Parathyroid adenoma (tissue), 2 donors: ENCODE measurements around the gene SUPT6H.

ENCODE experiments used
- H2AFZ ChIP-seq: fragments of 300-600 bp; sonication (generic); one replicate; pipeline ENCODE4 v1.7.0; 2017; ENCODE audit warnings: antibody characterized with exemption, mild to moderate bottlenecking
- H3K27ac ChIP-seq: fragments of 300-600 bp; sonication (generic); one replicate; pipeline ENCODE4 v1.7.0; 2017
- H3K27me3 ChIP-seq: fragments of 300-600 bp; sonication (generic); one replicate; pipeline ENCODE4 v1.7.0; 2017; ENCODE audit warnings: low read length; ENCODE audit not compliant: control insufficient read depth, insufficient read depth
- H3K36me3 ChIP-seq: fragments of 300-600 bp; sonication (generic); one replicate; pipeline ENCODE4 v1.7.0; 2017; ENCODE audit warnings: low read length; ENCODE audit not compliant: control insufficient read depth, insufficient read depth
- H3K4me1 ChIP-seq: fragments of 300-600 bp; sonication (generic); one replicate; pipeline ENCODE4 v1.7.0; 2017; ENCODE audit warnings: control low read depth
- H3K4me2 ChIP-seq: fragments of 300-600 bp; sonication (generic); one replicate; pipeline ENCODE4 v1.7.0; 2017; ENCODE audit warnings: low read length
- H3K4me3 ChIP-seq: fragments of 300-600 bp; sonication (generic); one replicate; pipeline ENCODE4 v1.7.0; 2017; ENCODE audit warnings: low read depth, low read length
- H3K79me2 ChIP-seq: fragments of 300-600 bp; sonication (generic); one replicate; pipeline ENCODE4 v1.7.0; 2017; ENCODE audit warnings: control low read depth
- H3K9ac ChIP-seq: fragments of 300-600 bp; sonication (generic); one replicate; pipeline ENCODE4 v1.7.0; 2017; ENCODE audit warnings: mild to moderate bottlenecking
- H3K9me3 ChIP-seq: fragments of 300-600 bp; sonication (generic); one replicate; pipeline ENCODE4 v1.7.0; 2017; ENCODE audit warnings: low read length; ENCODE audit not compliant: control insufficient read depth
- TF ChIP-seq, protein P1 (sequence below): fragments of 300-600 bp; sonication (generic); IDR thresholded peaks from one replicate; pipeline ENCODE4 v1.7.0; 2017; ENCODE audit warnings: antibody characterized with exemption, mild to moderate bottlenecking
- donor health status: primary hyperparathyroidism.

Gene SUPT6H

DNA sequence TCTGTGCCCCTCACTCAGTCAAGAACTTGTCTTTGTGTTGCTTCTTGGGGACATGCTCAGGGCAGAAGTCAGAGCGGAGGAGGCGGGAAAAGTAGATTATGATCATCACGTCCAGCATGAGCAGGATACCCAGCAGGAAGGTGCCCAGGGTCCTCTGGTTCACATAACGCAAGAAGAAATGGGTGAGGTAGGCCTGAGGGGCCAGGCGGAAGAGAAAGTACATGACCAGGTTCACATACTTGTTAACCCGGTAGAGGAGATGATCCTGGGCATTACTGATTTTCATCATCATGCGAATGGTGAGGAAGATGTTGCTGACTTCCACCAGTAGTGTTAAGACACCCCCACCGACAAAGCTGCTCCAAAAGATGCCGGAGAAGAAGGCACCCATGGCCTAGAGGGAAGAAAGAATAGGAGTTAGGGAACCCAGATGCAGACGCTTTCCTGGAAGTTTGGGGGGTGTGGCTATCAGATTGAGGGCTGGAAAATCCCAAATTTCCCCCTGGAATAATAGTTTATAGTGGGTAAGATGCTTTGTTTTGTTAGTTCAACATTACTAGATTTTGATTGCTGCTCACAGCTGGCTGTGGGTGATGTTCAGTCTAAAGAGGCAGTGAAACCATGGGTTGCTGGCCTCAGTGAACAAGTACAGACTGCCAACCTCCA, 62.6 kb downstream of the SUPT6H start:
- Histone ChIP-seq H3K27ac (no peak overlapping the region), H3K4me3 (no peak overlapping the region), H3K4me1 (peaks cover 28% of the 10 kb centered on the region)

DNA sequence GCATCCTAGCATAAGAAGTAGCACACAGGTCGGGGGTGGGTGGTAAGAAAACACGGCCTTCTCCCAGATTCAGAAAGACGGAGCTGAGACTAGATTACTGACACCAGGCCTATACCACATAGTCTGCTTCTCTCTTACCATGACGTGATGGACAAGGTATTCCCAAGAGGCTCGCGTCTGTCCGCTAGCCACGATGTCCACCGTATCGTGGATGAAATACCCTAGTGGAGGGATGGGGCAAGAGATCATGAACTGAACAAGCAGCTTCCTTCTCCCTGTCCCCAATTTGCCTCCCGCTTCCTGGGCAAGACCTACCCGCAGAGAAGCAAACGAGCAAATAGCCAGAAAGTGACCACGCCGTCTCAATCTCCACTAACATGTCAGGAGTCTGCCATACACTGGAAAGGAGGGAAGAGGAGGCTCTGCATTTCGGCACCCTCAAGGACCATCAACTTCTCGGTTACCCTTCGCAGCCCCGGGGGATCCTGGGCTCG, 63.2 kb downstream of the SUPT6H start:
- peak overlapping the region; percentile 100 for H3K4me2 ChIP-seq
- peaks cover 28% of the 10 kb centered on the region for H3K4me1 ChIP-seq
- peak overlapping the region; percentile 36 for H3K27ac ChIP-seq
- no peaks in the 10 kb centered on the region for H3K27me3 ChIP-seq
- TF ChIP-seq, protein P1, sequence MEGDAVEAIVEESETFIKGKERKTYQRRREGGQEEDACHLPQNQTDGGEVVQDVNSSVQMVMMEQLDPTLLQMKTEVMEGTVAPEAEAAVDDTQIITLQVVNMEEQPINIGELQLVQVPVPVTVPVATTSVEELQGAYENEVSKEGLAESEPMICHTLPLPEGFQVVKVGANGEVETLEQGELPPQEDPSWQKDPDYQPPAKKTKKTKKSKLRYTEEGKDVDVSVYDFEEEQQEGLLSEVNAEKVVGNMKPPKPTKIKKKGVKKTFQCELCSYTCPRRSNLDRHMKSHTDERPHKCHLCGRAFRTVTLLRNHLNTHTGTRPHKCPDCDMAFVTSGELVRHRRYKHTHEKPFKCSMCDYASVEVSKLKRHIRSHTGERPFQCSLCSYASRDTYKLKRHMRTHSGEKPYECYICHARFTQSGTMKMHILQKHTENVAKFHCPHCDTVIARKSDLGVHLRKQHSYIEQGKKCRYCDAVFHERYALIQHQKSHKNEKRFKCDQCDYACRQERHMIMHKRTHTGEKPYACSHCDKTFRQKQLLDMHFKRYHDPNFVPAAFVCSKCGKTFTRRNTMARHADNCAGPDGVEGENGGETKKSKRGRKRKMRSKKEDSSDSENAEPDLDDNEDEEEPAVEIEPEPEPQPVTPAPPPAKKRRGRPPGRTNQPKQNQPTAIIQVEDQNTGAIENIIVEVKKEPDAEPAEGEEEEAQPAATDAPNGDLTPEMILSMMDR = no peak
- H2AFZ ChIP-seq = peak overlapping the region; percentile 99
- H3K36me3 ChIP-seq = no peaks in the 10 kb centered on the region
- H3K4me3 ChIP-seq = peak overlapping the region; percentile 37
- no peaks in the 10 kb centered on the region for H3K9me3 ChIP-seq
- H3K9ac ChIP-seq = no peak overlapping the region
- H3K79me2 ChIP-seq = peaks cover 5% of the 10 kb centered on the region

More for the DNA sequence above, 62.6 kb downstream of the SUPT6H start:
- TF ChIP-seq, protein P1 = no peak
- no peak overlapping the region for H3K9ac ChIP-seq
- no peak overlapping the region for H3K4me2 ChIP-seq
- peaks cover 8% of the 10 kb centered on the region for H3K79me2 ChIP-seq
- no peaks in the 10 kb centered on the region for H3K27me3 ChIP-seq
- no peak overlapping the region for H2AFZ ChIP-seq
- H3K36me3 ChIP-seq = no peaks in the 10 kb centered on the region
- no peaks in the 10 kb centered on the region for H3K9me3 ChIP-seq

DNA sequence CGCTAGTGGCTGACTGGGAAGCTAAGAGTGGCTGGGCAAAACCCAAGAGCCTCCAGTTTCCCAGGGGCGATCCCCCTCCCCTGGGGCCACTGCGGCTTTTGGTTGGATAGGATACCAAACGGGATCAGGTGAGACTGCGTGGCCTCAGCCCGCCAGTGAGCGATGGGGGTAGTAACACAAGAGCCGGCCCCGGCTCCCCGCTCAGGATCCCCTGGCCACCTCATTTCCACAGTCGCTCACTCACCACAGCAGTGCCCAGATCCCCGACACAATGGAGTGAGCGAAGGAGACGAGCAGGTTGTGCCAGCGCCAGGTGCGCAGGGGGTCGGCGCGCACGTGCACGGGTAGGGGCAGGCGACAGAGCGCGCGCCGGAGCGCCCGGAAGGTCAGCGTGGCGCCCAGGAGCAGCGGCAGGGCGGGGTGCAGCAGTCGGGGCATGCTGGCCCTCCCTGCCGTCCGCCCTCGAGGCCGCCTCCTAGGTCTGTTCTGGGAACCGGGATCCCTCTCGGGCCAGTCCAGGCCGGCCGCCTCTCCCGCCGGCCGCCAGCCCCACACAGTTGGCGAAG, 63.7 kb downstream of the SUPT6H start:
- Histone ChIP-seq H3K27me3 (no peaks in the 10 kb centered on the region), H3K36me3 (no peaks in the 10 kb centered on the region), H2AFZ (peak overlapping the region; percentile 99), H3K4me3 (peak overlapping the region; percentile 37), H3K27ac (peak overlapping the region; percentile 36), H3K79me2 (peaks cover 2% of the 10 kb centered on the region), H3K4me1 (peaks cover 28% of the 10 kb centered on the region), H3K9ac (no peak overlapping the region), H3K4me2 (peak overlapping the region; percentile 100), H3K9me3 (no peaks in the 10 kb centered on the region)
- TF ChIP-seq, protein P1 = no peak

DNA sequence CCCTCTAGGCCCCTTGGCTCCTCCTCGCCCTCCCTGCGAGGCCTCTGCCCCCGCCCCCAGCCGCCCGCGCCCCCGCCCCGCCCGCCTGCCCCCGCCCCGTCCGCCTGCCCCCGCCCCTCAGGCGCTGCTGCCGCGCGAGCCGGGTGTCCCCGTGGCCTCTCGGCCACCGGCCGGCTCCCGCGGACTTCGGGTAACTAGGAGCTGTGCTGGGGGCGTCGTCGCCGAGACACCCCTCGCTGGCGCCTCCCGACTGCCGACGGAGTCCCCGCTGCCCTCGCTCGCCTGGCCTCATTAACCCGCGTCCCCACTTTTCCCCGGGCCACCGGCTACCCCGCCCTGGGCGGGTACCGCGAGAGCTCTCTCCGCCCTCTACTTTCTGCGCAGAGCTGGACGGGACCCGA, 64.2 kb downstream of the SUPT6H start, which contains the start of gene TLCD1:
TLCD1 (minus strand) TSS at position 8 of the 401 bp plus-strand sequence. CDS start 136 bp downstream, outside the sequence.
- Histone ChIP-seq H3K4me2 (peak within 1 kb of the TSS; percentile 100), H3K27me3 (no peaks in the 10 kb centered on the region), H3K36me3 (no peaks in the 10 kb centered on the region), H3K9ac (no peak within 1 kb of the TSS), H3K4me1 (peaks cover 24% of the 10 kb centered on the region), H2AFZ (peak within 1 kb of the TSS; percentile 99), H3K9me3 (no peaks in the 10 kb centered on the region), H3K27ac (peak within 1 kb of the TSS; percentile 95), H3K4me3 (peak within 1 kb of the TSS; percentile 92), H3K79me2 (peaks cover 2% of the 10 kb centered on the region)
- TF ChIP-seq, protein P1 = no peak
